GM12874 (cell line): ENCODE data around the gene C17orf67.

Source experiments
- CTCF ChIP-seq: IDR thresholded peaks from 2 replicates; pipeline ENCODE4 v1.5.1; 2011; ENCODE audit warnings: low read depth, mild to moderate bottlenecking, control low read depth, low read length, moderate library complexity; ENCODE audit not compliant: insufficient read depth

The C17orf67 gene

GRCh38 chr17:56833057-56833808 lies 487 bp downstream of the C17orf67 start:
- TF ChIP-seq CTCF, result no peak

- no peak for TF ChIP-seq CTCF
Observed at GRCh38 chr17:56832446-56832845, 1.3 kb downstream of the C17orf67 start.

GRCh38 chr17:56831369-56832095 lies 2.2 kb downstream of the C17orf67 start:
- TF ChIP-seq CTCF, result no peak

GRCh38 chr17:56830726-56831368 lies 2.9 kb downstream of the C17orf67 start:
- no peak for TF ChIP-seq CTCF

GRCh38 chr17:56826611-56827414 lies 6.9 kb downstream of the C17orf67 start:
- no peak for TF ChIP-seq CTCF

- TF ChIP-seq CTCF, result no peak
Observed at GRCh38 chr17:56824503-56824902, 9.2 kb downstream of the C17orf67 start.
